HL-60 (cell line): ENCODE data around the gene CYP4V2.

Source experiments
- CTCF ChIP-seq: IDR thresholded peaks from one replicate; pipeline ENCODE4 v1.5.1; 2011; ENCODE audit warnings: low read length, control low read depth, inconsistent platforms; ENCODE audit not compliant: insufficient read depth
- GABPA ChIP-seq: IDR thresholded peaks from 2 replicates; pipeline ENCODE4 v1.6.1; 2012; ENCODE audit warnings: low read depth
- POLR2AphosphoS5 ChIP-seq: IDR thresholded peaks from 2 replicates; pipeline ENCODE4 v1.6.1; 2012; ENCODE audit warnings: low read depth

GRCh38 chr4:186249785-186250754, 58.7 kb downstream of the CYP4V2 start:
- TF ChIP-seq POLR2AphosphoS5 (no peak), CTCF (no peak), GABPA (no peak)
